Activated naive CD8-positive, alpha-beta T cell treated with anti-CD3 and anti-CD28 coated beads, Interleukin-2, amount 10 ng/mL, durations not matched to agents 7 days and 5 days (primary cell): ENCODE data around the gene OR51V1. TPM values are rescaled to one million over a fixed set of nuclear protein-coding genes. Genes with fewer than 3 reads are reported as not detected.

Experiments used
- ATAC-seq: fragments of 150-1000 bp; cut with Tn5 transposase; one replicate; pipeline ENCODE4 v1.10.0; 2021; ENCODE audit warnings: low read depth, moderate library complexity
- POLR2A ChIA-PET: fragments of 350-600 bp; sonication (Branson Sonifier 250); formaldehyde crosslinking; loops from one replicate; lab custom pipeline; 2021; ENCODE audit warnings: antibody characterized with exemption; lab: Charles Lee
- DNase-seq: peaks from one replicate; pipeline ENCODE4 v3.0.0; 2021
- H3K27ac Mint-ChIP-seq: one replicate; pipeline ENCODE4 v1.8.0; 2022; ENCODE audit warnings: mild to moderate bottlenecking, mixed read lengths
- H3K27me3 Mint-ChIP-seq: one replicate; pipeline ENCODE4 v1.8.0; 2022; ENCODE audit warnings: mild to moderate bottlenecking, moderate library complexity, mixed read lengths
- H3K36me3 Mint-ChIP-seq: one replicate; pipeline ENCODE4 v1.8.0; 2021; ENCODE audit warnings: mild to moderate bottlenecking, mixed read lengths
- H3K4me1 Mint-ChIP-seq: one replicate; pipeline ENCODE4 v1.8.0; 2021; ENCODE audit warnings: mixed read lengths
- H3K4me3 Mint-ChIP-seq: one replicate; pipeline ENCODE4 v1.8.0; 2022; ENCODE audit warnings: mild to moderate bottlenecking, moderate library complexity, mixed read lengths
- H3K9me3 Mint-ChIP-seq: one replicate; pipeline ENCODE4 v1.8.0; 2021; ENCODE audit warnings: mixed read lengths
- total RNA-seq, 2 experiments: library from RNA; stranded (reverse); gene quantifications; one replicate each; pipeline ENCODE4 v1.2.3, GENCODE V29; 2021

The OR51V1 gene
- total RNA-seq, 2 experiments from 2014 or later = not detected

GRCh38 chr11:5225480-5225871, 25.0 kb upstream of the OR51V1 start:
- no peaks in the 10 kb centered on the region for H3K4me1 Mint-ChIP-seq
- POLR2A ChIA-PET = no interaction called here

DNA sequence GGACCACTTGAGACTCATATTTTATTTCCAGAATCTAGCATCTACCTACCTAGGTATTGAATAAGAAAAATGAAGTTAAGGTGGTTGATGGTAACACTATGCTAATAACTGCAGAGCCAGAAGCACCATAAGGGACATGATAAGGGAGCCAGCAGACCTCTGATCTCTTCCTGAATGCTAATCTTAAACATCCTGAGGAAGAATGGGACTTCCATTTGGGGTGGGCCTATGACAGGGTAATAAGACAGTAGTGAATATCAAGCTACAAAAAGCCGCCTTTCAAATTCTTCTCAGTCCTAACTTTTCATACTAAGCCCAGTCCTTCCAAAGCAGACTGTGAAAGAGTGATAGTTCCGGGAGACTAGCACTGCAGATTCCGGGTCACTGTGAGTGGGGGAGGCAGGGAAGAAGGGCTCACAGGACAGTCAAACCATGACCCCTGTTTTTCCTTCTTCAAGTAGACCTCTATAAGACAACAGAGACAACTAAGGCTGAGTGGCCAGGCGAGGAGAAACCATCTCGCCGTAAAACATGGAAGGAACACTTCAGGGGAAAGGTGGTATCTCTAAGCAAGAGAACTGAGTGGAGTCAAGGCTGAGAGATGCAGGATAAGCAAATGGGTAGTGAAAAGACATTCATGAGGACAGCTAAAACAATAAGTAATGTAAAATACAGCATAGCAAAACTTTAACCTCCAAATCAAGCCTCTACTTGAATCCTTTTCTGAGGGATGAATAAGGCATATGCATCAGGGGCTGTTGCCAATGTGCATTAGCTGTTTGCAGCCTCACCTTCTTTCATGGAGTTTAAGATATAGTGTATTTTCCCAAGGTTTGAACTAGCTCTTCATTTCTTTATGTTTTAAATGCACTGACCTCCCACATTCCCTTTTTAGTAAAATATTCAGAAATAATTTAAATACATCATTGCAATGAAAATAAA, 24.3 kb upstream of the OR51V1 start:
- H3K4me1 Mint-ChIP-seq = no peaks in the 10 kb centered on the region
- H3K27ac Mint-ChIP-seq = no peak overlapping the region
- DNase-seq (no peak), ATAC-seq (no peak)
- H3K27me3 Mint-ChIP-seq = no peaks in the 10 kb centered on the region
- no peak overlapping the region for H3K4me3 Mint-ChIP-seq
- no peaks in the 10 kb centered on the region for H3K9me3 Mint-ChIP-seq
- POLR2A ChIA-PET = no interaction called here
- no peaks in the 10 kb centered on the region for H3K36me3 Mint-ChIP-seq

More at GRCh38 chr11:5225480-5225871, 25.0 kb upstream of the OR51V1 start:
- Mint-ChIP-seq H3K27me3 (no peaks in the 10 kb centered on the region), H3K36me3 (no peaks in the 10 kb centered on the region), H3K4me3 (no peak overlapping the region), H3K27ac (no peak overlapping the region), H3K9me3 (no peaks in the 10 kb centered on the region)
- ATAC-seq (no peak), DNase-seq (no peak)

GRCh38 chr11:5223686-5224085, 23.2 kb upstream of the OR51V1 start:
- H3K4me3 Mint-ChIP-seq = no peak overlapping the region
- DNase-seq = no peak
- no peaks in the 10 kb centered on the region for H3K4me1 Mint-ChIP-seq
- no peak overlapping the region for H3K27ac Mint-ChIP-seq
- H3K36me3 Mint-ChIP-seq = no peaks in the 10 kb centered on the region
- no peaks in the 10 kb centered on the region for H3K27me3 Mint-ChIP-seq
- H3K9me3 Mint-ChIP-seq = no peaks in the 10 kb centered on the region
- no peak for ATAC-seq
- POLR2A ChIA-PET = no interaction called here

- POLR2A ChIA-PET = no interaction called here
Measured at GRCh38 chr11:5223146-5223545, 22.7 kb upstream of the OR51V1 start.

GRCh38 chr11:5210376-5210885, 9.9 kb upstream of the OR51V1 start:
- H3K27me3 Mint-ChIP-seq = no peaks in the 10 kb centered on the region
- no peak for ATAC-seq

More at GRCh38 chr11:5223146-5223545, 22.7 kb upstream of the OR51V1 start:
- no peak overlapping the region for H3K4me3 Mint-ChIP-seq
- no peaks in the 10 kb centered on the region for H3K9me3 Mint-ChIP-seq
- H3K4me1 Mint-ChIP-seq = no peaks in the 10 kb centered on the region
- H3K27me3 Mint-ChIP-seq = no peaks in the 10 kb centered on the region
- no peaks in the 10 kb centered on the region for H3K36me3 Mint-ChIP-seq
- DNase-seq = no peak
- H3K27ac Mint-ChIP-seq = no peak overlapping the region
- no peak for ATAC-seq

GRCh38 chr11:5204787-5205186, 4.3 kb upstream of the OR51V1 start:
- no peak overlapping the region for H3K4me3 Mint-ChIP-seq
- H3K36me3 Mint-ChIP-seq = no peaks in the 10 kb centered on the region
- no peaks in the 10 kb centered on the region for H3K27me3 Mint-ChIP-seq
- no peak for ATAC-seq
- H3K27ac Mint-ChIP-seq = no peak overlapping the region
- DNase-seq = no peak
- POLR2A ChIA-PET = no interaction called here
- no peaks in the 10 kb centered on the region for H3K9me3 Mint-ChIP-seq
- H3K4me1 Mint-ChIP-seq = no peaks in the 10 kb centered on the region

More at GRCh38 chr11:5210376-5210885, 9.9 kb upstream of the OR51V1 start:
- no peak for DNase-seq
- no peaks in the 10 kb centered on the region for H3K36me3 Mint-ChIP-seq
- POLR2A ChIA-PET = no interaction called here
- H3K27ac Mint-ChIP-seq = no peak overlapping the region
- H3K4me1 Mint-ChIP-seq = no peaks in the 10 kb centered on the region
- H3K4me3 Mint-ChIP-seq = no peak overlapping the region
- no peaks in the 10 kb centered on the region for H3K9me3 Mint-ChIP-seq

DNA sequence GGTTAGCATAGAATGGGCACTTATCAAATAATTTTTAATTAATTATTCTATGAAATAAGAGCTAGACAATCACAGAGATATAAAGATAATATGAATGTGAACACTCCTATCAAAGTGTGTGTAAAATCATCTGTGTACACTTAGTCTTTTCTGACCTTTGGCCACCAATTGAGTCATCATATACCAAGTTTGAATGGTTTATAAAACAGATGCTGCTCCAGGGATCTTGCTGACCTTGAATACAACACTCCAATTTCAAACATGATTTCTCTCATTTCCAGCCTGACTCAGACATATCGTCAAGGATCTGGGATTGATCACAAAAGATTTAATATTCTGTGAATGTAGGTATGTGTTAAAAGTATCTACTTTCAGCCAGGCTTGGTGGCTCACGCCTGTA, 2.9 kb upstream of the OR51V1 start:
- ATAC-seq (no peak), DNase-seq (no peak)
- H3K36me3 Mint-ChIP-seq = no peaks in the 10 kb centered on the region
- no peak overlapping the region for H3K27ac Mint-ChIP-seq
- no peaks in the 10 kb centered on the region for H3K27me3 Mint-ChIP-seq
- POLR2A ChIA-PET = no interaction called here
- no peak overlapping the region for H3K4me3 Mint-ChIP-seq
- no peaks in the 10 kb centered on the region for H3K9me3 Mint-ChIP-seq
- no peaks in the 10 kb centered on the region for H3K4me1 Mint-ChIP-seq

DNA sequence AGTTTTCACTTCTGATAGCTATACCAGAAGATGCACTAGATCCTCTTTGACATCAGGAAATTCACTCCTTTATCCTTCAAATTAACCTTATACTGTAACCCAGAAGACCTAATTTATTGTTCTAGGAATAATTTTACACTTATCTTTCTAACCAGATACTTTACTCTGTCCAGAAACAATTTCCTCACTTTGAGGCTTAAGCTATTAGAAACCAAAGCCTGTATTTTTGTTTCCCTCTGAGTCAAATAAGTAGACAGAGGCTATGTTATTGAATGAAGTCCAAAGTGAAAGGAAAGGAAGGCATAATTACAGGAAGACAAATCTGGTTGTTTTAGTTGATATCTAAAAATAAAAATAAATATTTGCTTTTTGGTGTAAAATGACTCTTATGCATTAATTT, 2.2 kb downstream of the OR51V1 start:
- POLR2A ChIA-PET = no interaction called here
- no peak overlapping the region for H3K27ac Mint-ChIP-seq
- H3K9me3 Mint-ChIP-seq = no peaks in the 10 kb centered on the region
- no peak for ATAC-seq
- no peaks in the 10 kb centered on the region for H3K36me3 Mint-ChIP-seq
- H3K4me1 Mint-ChIP-seq = no peaks in the 10 kb centered on the region
- no peaks in the 10 kb centered on the region for H3K27me3 Mint-ChIP-seq
- DNase-seq = no peak
- H3K4me3 Mint-ChIP-seq = no peak overlapping the region

- no peaks in the 10 kb centered on the region for H3K4me1 Mint-ChIP-seq
- H3K27ac Mint-ChIP-seq = no peak overlapping the region
- DNase-seq = no peak
- no peaks in the 10 kb centered on the region for H3K9me3 Mint-ChIP-seq
- H3K36me3 Mint-ChIP-seq = no peaks in the 10 kb centered on the region
- H3K27me3 Mint-ChIP-seq = no peaks in the 10 kb centered on the region
- POLR2A ChIA-PET = no interaction called here
- no peak for ATAC-seq
- no peak overlapping the region for H3K4me3 Mint-ChIP-seq
Measured at GRCh38 chr11:5197536-5197935, 2.9 kb downstream of the OR51V1 start.

DNA sequence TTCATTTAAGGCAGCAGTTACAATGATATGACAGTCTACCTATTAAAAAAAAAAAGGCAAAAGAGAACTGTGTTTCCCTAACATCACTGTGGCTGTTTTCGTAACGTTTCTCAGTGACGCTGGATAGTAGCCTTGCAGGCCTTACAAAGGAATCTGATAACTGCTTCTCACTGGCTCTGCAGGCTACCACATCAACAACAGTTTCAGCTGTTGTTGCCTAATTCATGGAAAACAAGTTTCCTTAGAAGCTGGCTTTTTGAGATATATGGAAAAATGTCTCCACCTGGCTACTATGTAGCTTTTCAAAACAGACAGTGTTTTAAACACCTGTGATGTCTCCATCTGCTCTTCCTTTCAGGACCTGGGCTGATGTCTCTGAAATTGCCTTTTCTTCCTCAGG, 3.8 kb downstream of the OR51V1 start:
- Mint-ChIP-seq H3K9me3 (no peaks in the 10 kb centered on the region), H3K4me3 (no peak overlapping the region), H3K36me3 (no peaks in the 10 kb centered on the region), H3K4me1 (no peaks in the 10 kb centered on the region), H3K27me3 (no peaks in the 10 kb centered on the region), H3K27ac (no peak overlapping the region)
- POLR2A ChIA-PET = no interaction called here
- ATAC-seq (no peak), DNase-seq (no peak)

DNA sequence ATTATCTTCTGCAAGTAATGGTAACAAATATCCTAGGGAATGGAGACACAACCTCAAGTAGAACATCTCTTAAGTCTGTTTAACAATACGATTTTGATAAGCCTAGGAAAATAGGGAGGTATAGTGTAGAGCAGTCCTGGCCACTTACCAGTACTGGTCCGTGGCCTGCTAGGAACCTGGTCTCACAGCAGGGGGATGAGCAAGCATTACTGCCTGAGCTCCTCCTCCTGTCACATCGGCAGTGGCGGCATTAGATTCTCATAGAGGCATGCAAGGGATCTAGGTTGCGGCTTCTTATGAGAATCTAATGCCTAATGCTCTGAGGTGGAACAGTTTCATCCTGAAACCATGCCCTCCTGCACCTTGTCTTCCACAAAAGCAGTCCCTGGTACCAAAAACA, 4.4 kb downstream of the OR51V1 start:
- Mint-ChIP-seq H3K27ac (no peak overlapping the region), H3K9me3 (no peaks in the 10 kb centered on the region), H3K4me1 (no peaks in the 10 kb centered on the region), H3K36me3 (no peaks in the 10 kb centered on the region), H3K27me3 (no peaks in the 10 kb centered on the region), H3K4me3 (no peak overlapping the region)
- ATAC-seq = no peak
- POLR2A ChIA-PET = no interaction called here
- DNase-seq = no peak

DNA sequence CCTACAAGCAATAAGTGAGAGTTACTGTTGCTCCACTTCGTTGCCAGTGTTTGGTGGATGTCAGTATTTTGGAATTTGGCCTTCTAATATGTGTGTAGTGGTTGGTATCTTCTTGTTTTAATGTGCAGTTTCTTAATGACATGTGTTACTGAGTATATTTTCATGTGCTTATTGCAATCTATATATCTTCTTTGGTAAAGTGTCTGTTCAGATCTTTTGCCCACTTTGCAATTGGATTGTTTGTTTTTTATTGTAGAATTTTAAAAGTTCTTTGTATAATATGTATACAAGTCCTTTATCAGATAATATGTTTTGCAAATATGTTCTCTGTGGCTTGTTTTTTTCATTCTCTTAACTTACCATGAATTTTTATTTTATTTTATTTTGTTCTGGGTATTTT, 7.7 kb downstream of the OR51V1 start:
- H3K36me3 Mint-ChIP-seq = no peaks in the 10 kb centered on the region
- DNase-seq = no peak
- no peaks in the 10 kb centered on the region for H3K4me1 Mint-ChIP-seq
- POLR2A ChIA-PET = no interaction called here
- no peak overlapping the region for H3K4me3 Mint-ChIP-seq
- H3K9me3 Mint-ChIP-seq = peaks cover 2% of the 10 kb centered on the region
- ATAC-seq = no peak
- H3K27me3 Mint-ChIP-seq = no peaks in the 10 kb centered on the region
- H3K27ac Mint-ChIP-seq = no peak overlapping the region

GRCh38 chr11:5188201-5188600, 12.3 kb downstream of the OR51V1 start:
- Mint-ChIP-seq H3K4me1 (no peaks in the 10 kb centered on the region), H3K36me3 (no peaks in the 10 kb centered on the region), H3K4me3 (no peak overlapping the region), H3K9me3 (peaks cover 2% of the 10 kb centered on the region), H3K27ac (no peak overlapping the region), H3K27me3 (peaks cover 2% of the 10 kb centered on the region)
- no peak for ATAC-seq
- DNase-seq = no peak
- POLR2A ChIA-PET = no interaction called here
